Measurements from ENCODE around the gene FMNL2.
"Not testable (repeated sequence)": the region's sequence is repeated elsewhere in the genome, so short reads cannot be mapped to it uniquely, and the experiment has no call there.

Gene FMNL2

GRCh38 chr2:152325126-152325525, 9.8 kb upstream of the FMNL2 start:
- H2BK120ac ChIP-seq (ENCODE audit: low read depth, low read length); H3K4ac ChIP-seq (ENCODE audit: low read length); H2AFZ ChIP-seq (ENCODE audit: low read length); H3K14ac ChIP-seq (ENCODE audit: low read length); H2BK12ac ChIP-seq (ENCODE audit: low read length); H3K79me1 ChIP-seq (ENCODE audit: low read depth, low read length); H3K23ac ChIP-seq (ENCODE audit: low read depth, low read length, poor library complexity); H3K9ac ChIP-seq (ENCODE audit: low read depth, low read length, poor library complexity); H2BK5ac ChIP-seq (ENCODE audit: low read length); H4K8ac ChIP-seq (ENCODE audit: low read depth, low read length); H3K9me3 ChIP-seq (replicated peaks in 1 of 2; ENCODE audit: control insufficient read depth in 2 of 2, insufficient read depth in 1 of 2, low read depth in 1 of 2, low read length in 2 of 2); H2AK5ac ChIP-seq (ENCODE audit: low read depth, low read length); H2BK15ac ChIP-seq (ENCODE audit: low read length); DNase-seq (ENCODE audit: low spot score); H3K4me3 ChIP-seq (ENCODE audit: low read length in 2 of 2); H4K91ac ChIP-seq (ENCODE audit: low read depth, low read length, poor library complexity); H3K4me2 ChIP-seq (ENCODE audit: insufficient read depth, low read length, poor library complexity, severe bottlenecking); H3K4me1 ChIP-seq (ENCODE audit: control insufficient read depth in 2 of 2, insufficient read depth in 1 of 2, low read depth in 1 of 2, low read length in 2 of 2); H3K36me3 ChIP-seq (replicated peaks in 1 of 2; ENCODE audit: control insufficient read depth in 2 of 2, insufficient read depth in 2 of 2, low read length in 2 of 2); H3K27me3 ChIP-seq (ENCODE audit: control insufficient read depth in 3 of 3, insufficient read depth in 3 of 3, low read depth in 1 of 3, low read length in 3 of 3); H3K27ac ChIP-seq (replicated peaks; ENCODE audit: low read length); H3K18ac ChIP-seq (ENCODE audit: low read length): not testable (repeated sequence)
- WGBS, 2 donors (ENCODE audit: extremely low coverage in 2 of 2, insufficient read length in 2 of 2, insufficient replicate concordance in 1 of 2), result no CpG with 5 or more reads among the region's 5 CpGs

GRCh38 chr2:152326710-152327109, 8.3 kb upstream of the FMNL2 start:
- no peak overlapping the region for H2BK5ac ChIP-seq (ENCODE audit: low read length)
- no peak overlapping the region for H3K18ac ChIP-seq (ENCODE audit: low read length)
- no peak overlapping the region for H3K14ac ChIP-seq (ENCODE audit: low read length)
- no peaks in the 10 kb centered on the region for H3K36me3 ChIP-seq (replicated peaks in 1 of 2; ENCODE audit: control insufficient read depth in 2 of 2, insufficient read depth in 2 of 2, low read length in 2 of 2)
- no peak overlapping the region for H2BK12ac ChIP-seq (ENCODE audit: low read length)
- H3K27me3 ChIP-seq (ENCODE audit: control insufficient read depth in 3 of 3, insufficient read depth in 3 of 3, low read depth in 1 of 3, low read length in 3 of 3), result no peaks in the 10 kb centered on the region
- no peak overlapping the region for H3K23ac ChIP-seq (ENCODE audit: low read depth, low read length, poor library complexity)
- H2BK15ac ChIP-seq (ENCODE audit: low read length), result no peak overlapping the region
- H2BK120ac ChIP-seq (ENCODE audit: low read depth, low read length), result no peak overlapping the region
- H3K27ac ChIP-seq (replicated peaks; ENCODE audit: low read length), result no peak overlapping the region
- H3K4me1 ChIP-seq (ENCODE audit: control insufficient read depth in 2 of 2, insufficient read depth in 1 of 2, low read depth in 1 of 2, low read length in 2 of 2), result no peaks in the 10 kb centered on the region
- DNase-seq (ENCODE audit: low spot score), result no peak
- H3K4ac ChIP-seq (ENCODE audit: low read length), result no peak overlapping the region
- no peak overlapping the region for H2AK5ac ChIP-seq (ENCODE audit: low read depth, low read length)
- H3K9me3 ChIP-seq (replicated peaks in 1 of 2; ENCODE audit: control insufficient read depth in 2 of 2, insufficient read depth in 1 of 2, low read depth in 1 of 2, low read length in 2 of 2), result no peaks in the 10 kb centered on the region
- H2AFZ ChIP-seq (ENCODE audit: low read length), result no peak overlapping the region
- no peak overlapping the region for H4K91ac ChIP-seq (ENCODE audit: low read depth, low read length, poor library complexity)
- no peak overlapping the region for H3K4me3 ChIP-seq (ENCODE audit: low read length in 2 of 2)
- no peaks in the 10 kb centered on the region for H3K79me1 ChIP-seq (ENCODE audit: low read depth, low read length)
- H3K4me2 ChIP-seq (ENCODE audit: insufficient read depth, low read length, poor library complexity, severe bottlenecking), result no peak overlapping the region
- WGBS, 2 donors (ENCODE audit: extremely low coverage in 2 of 2, insufficient read length in 2 of 2, insufficient replicate concordance in 1 of 2), result no CpG with 5 or more reads among the region's 3 CpGs
- H4K8ac ChIP-seq (ENCODE audit: low read depth, low read length), result no peak overlapping the region
- H3K9ac ChIP-seq (ENCODE audit: low read depth, low read length, poor library complexity), result no peak overlapping the region

GRCh38 chr2:152328013-152328412, 7.0 kb upstream of the FMNL2 start:
- H4K91ac ChIP-seq (ENCODE audit: low read depth, low read length, poor library complexity), result no peak overlapping the region
- no peak overlapping the region for H3K18ac ChIP-seq (ENCODE audit: low read length)
- H4K8ac ChIP-seq (ENCODE audit: low read depth, low read length), result no peak overlapping the region
- no peak overlapping the region for H2BK15ac ChIP-seq (ENCODE audit: low read length)
- H3K9me3 ChIP-seq (replicated peaks in 1 of 2; ENCODE audit: control insufficient read depth in 2 of 2, insufficient read depth in 1 of 2, low read depth in 1 of 2, low read length in 2 of 2), result no peaks in the 10 kb centered on the region
- H2BK5ac ChIP-seq (ENCODE audit: low read length), result no peak overlapping the region
- no peak overlapping the region for H3K9ac ChIP-seq (ENCODE audit: low read depth, low read length, poor library complexity)
- no peak overlapping the region for H2AFZ ChIP-seq (ENCODE audit: low read length)
- H3K4me2 ChIP-seq (ENCODE audit: insufficient read depth, low read length, poor library complexity, severe bottlenecking), result no peak overlapping the region
- no peaks in the 10 kb centered on the region for H3K27me3 ChIP-seq (ENCODE audit: control insufficient read depth in 3 of 3, insufficient read depth in 3 of 3, low read depth in 1 of 3, low read length in 3 of 3)
- no peaks in the 10 kb centered on the region for H3K79me1 ChIP-seq (ENCODE audit: low read depth, low read length)
- H2BK12ac ChIP-seq (ENCODE audit: low read length), result no peak overlapping the region
- H2BK120ac ChIP-seq (ENCODE audit: low read depth, low read length), result no peak overlapping the region
- H3K4me3 ChIP-seq (ENCODE audit: low read length in 2 of 2), result no peak overlapping the region
- no peak overlapping the region for H3K14ac ChIP-seq (ENCODE audit: low read length)
- H3K36me3 ChIP-seq (replicated peaks in 1 of 2; ENCODE audit: control insufficient read depth in 2 of 2, insufficient read depth in 2 of 2, low read length in 2 of 2), result no peaks in the 10 kb centered on the region
- H3K4ac ChIP-seq (ENCODE audit: low read length), result no peak overlapping the region
- H3K27ac ChIP-seq (replicated peaks; ENCODE audit: low read length), result no peak overlapping the region
- no peak overlapping the region for H2AK5ac ChIP-seq (ENCODE audit: low read depth, low read length)
- H3K23ac ChIP-seq (ENCODE audit: low read depth, low read length, poor library complexity), result no peak overlapping the region
- H3K4me1 ChIP-seq (ENCODE audit: control insufficient read depth in 2 of 2, insufficient read depth in 1 of 2, low read depth in 1 of 2, low read length in 2 of 2), result no peaks in the 10 kb centered on the region
- DNase-seq (ENCODE audit: low spot score), result no peak
- no CpG with 5 or more reads among the region's 2 CpGs for WGBS, 2 donors (ENCODE audit: extremely low coverage in 2 of 2, insufficient read length in 2 of 2, insufficient replicate concordance in 1 of 2)

- Histone ChIP-seq H2BK5ac (ENCODE audit: low read length) (no peak overlapping the region), H4K91ac (ENCODE audit: low read depth, low read length, poor library complexity) (no peak overlapping the region), H3K9ac (ENCODE audit: low read depth, low read length, poor library complexity) (no peak overlapping the region), H3K4me2 (ENCODE audit: insufficient read depth, low read length, poor library complexity, severe bottlenecking) (no peak overlapping the region), H2AFZ (ENCODE audit: low read length) (no peak overlapping the region), H3K4me3 (ENCODE audit: low read length in 2 of 2) (no peak overlapping the region), H3K23ac (ENCODE audit: low read depth, low read length, poor library complexity) (no peak overlapping the region), H2BK12ac (ENCODE audit: low read length) (no peak overlapping the region), H3K27me3 (ENCODE audit: control insufficient read depth in 3 of 3, insufficient read depth in 3 of 3, low read depth in 1 of 3, low read length in 3 of 3) (no peaks in the 10 kb centered on the region), H3K9me3 (replicated peaks in 1 of 2; ENCODE audit: control insufficient read depth in 2 of 2, insufficient read depth in 1 of 2, low read depth in 1 of 2, low read length in 2 of 2) (no peaks in the 10 kb centered on the region), H4K8ac (ENCODE audit: low read depth, low read length) (no peak overlapping the region), H3K14ac (ENCODE audit: low read length) (no peak overlapping the region), H3K4ac (ENCODE audit: low read length) (no peak overlapping the region), H2BK120ac (ENCODE audit: low read depth, low read length) (no peak overlapping the region), H3K4me1 (ENCODE audit: control insufficient read depth in 2 of 2, insufficient read depth in 1 of 2, low read depth in 1 of 2, low read length in 2 of 2) (no peaks in the 10 kb centered on the region), H3K18ac (ENCODE audit: low read length) (no peak overlapping the region), H3K27ac (replicated peaks; ENCODE audit: low read length) (no peak overlapping the region), H2BK15ac (ENCODE audit: low read length) (no peak overlapping the region), H2AK5ac (ENCODE audit: low read depth, low read length) (no peak overlapping the region), H3K36me3 (replicated peaks in 1 of 2; ENCODE audit: control insufficient read depth in 2 of 2, insufficient read depth in 2 of 2, low read length in 2 of 2) (no peaks in the 10 kb centered on the region), H3K79me1 (ENCODE audit: low read depth, low read length) (no peaks in the 10 kb centered on the region)
- DNase-seq (ENCODE audit: low spot score), result no peak
- WGBS, 2 donors (ENCODE audit: extremely low coverage in 2 of 2, insufficient read length in 2 of 2, insufficient replicate concordance in 1 of 2), result no CpG with 5 or more reads among the region's 4 CpGs
These were observed 4.6 kb upstream of the FMNL2 start for GRCh38 chr2:152330235-152330866.
